MM.1S (cell line): ENCODE data around the gene PYGB.

Experiments used
- EZH2 ChIP-seq: fragments of 300-600 bp; sonication (generic); optimal IDR thresholded peaks from 2 replicates; pipeline ENCODE3; 2017; ENCODE audit warnings: low read depth, mild to moderate bottlenecking, antibody characterized with exemption, low read length, mixed read lengths
- EZH2phosphoT487 ChIP-seq: fragments of 300-600 bp; sonication (generic); IDR thresholded peaks from 2 replicates; pipeline ENCODE4 v1.6.1; 2018; ENCODE audit warnings: antibody characterized with exemption, low read length
- TF ChIP-seq, protein P1 (sequence below): fragments of 300-600 bp; sonication (generic); IDR thresholded peaks from 2 replicates; pipeline ENCODE4 v1.5.1; 2016; ENCODE audit warnings: antibody characterized with exemption, low read length, mixed read lengths

GRCh38 chr20:25299806-25300205 is 51.9 kb downstream of the PYGB start:
- TF ChIP-seq EZH2 (no peak), EZH2phosphoT487 (no peak)
- TF ChIP-seq, protein P1, sequence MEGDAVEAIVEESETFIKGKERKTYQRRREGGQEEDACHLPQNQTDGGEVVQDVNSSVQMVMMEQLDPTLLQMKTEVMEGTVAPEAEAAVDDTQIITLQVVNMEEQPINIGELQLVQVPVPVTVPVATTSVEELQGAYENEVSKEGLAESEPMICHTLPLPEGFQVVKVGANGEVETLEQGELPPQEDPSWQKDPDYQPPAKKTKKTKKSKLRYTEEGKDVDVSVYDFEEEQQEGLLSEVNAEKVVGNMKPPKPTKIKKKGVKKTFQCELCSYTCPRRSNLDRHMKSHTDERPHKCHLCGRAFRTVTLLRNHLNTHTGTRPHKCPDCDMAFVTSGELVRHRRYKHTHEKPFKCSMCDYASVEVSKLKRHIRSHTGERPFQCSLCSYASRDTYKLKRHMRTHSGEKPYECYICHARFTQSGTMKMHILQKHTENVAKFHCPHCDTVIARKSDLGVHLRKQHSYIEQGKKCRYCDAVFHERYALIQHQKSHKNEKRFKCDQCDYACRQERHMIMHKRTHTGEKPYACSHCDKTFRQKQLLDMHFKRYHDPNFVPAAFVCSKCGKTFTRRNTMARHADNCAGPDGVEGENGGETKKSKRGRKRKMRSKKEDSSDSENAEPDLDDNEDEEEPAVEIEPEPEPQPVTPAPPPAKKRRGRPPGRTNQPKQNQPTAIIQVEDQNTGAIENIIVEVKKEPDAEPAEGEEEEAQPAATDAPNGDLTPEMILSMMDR = peak; percentile 39
